Activated naive CD4-positive, alpha-beta T cell treated with anti-CD3 and anti-CD28 coated beads, Interleukin-2, amount 50 U/mL, for 24 hours (primary cell): ENCODE results near the gene NPAS3.

Source experiments
- H3K27ac Mint-ChIP-seq: one replicate; pipeline ENCODE4 v1.8.0; 2021; ENCODE audit warnings: mild to moderate bottlenecking, mixed read lengths
- H3K27me3 Mint-ChIP-seq: one replicate; pipeline ENCODE4 v1.8.0; 2021; ENCODE audit warnings: mixed read lengths
- H3K36me3 Mint-ChIP-seq: one replicate; pipeline ENCODE4 v1.8.0; 2021; ENCODE audit warnings: mixed read lengths
- H3K4me1 Mint-ChIP-seq: one replicate; pipeline ENCODE4 v1.8.0; 2021; ENCODE audit warnings: mixed read lengths
- H3K4me3 Mint-ChIP-seq: one replicate; pipeline ENCODE4 v1.8.0; 2021; ENCODE audit warnings: mild to moderate bottlenecking, mixed read lengths
- H3K9me3 Mint-ChIP-seq: one replicate; pipeline ENCODE4 v1.8.0; 2021; ENCODE audit warnings: mixed read lengths

NPAS3 gene

GRCh38 chr14:33127531-33127930 lies 188.9 kb downstream of the NPAS3 start:
- H3K27me3 Mint-ChIP-seq = no peaks in the 10 kb centered on the region
- H3K36me3 Mint-ChIP-seq = no peaks in the 10 kb centered on the region
- H3K4me3 Mint-ChIP-seq = no peak overlapping the region
- no peak overlapping the region for H3K27ac Mint-ChIP-seq
- H3K9me3 Mint-ChIP-seq = no peaks in the 10 kb centered on the region
- H3K4me1 Mint-ChIP-seq = no peaks in the 10 kb centered on the region

DNA sequence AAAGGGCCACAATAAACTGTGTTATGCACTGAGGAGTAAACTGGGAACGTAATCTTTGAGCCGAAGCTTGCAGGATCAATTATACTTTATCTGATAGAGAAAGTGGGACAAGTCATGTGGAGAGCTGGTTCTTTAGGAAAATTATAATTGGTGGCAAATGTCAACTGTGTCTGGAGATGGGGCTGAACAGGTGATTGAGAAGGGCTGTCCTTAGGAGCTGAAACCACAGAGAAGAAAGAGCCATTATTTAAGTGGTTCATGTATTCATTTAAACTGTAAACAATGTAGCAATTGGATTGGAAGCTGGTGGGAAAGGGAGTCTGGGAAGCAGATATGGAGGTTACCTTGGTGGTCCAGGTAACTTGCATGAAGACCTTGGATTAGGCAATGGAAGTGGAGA lies 193.1 kb downstream of the NPAS3 start:
- Mint-ChIP-seq H3K9me3 (no peaks in the 10 kb centered on the region), H3K4me3 (no peak overlapping the region), H3K27ac (no peak overlapping the region), H3K27me3 (no peaks in the 10 kb centered on the region), H3K36me3 (no peaks in the 10 kb centered on the region), H3K4me1 (no peaks in the 10 kb centered on the region)

GRCh38 chr14:33134162-33134561 lies 195.5 kb downstream of the NPAS3 start:
- H3K27me3 Mint-ChIP-seq = no peaks in the 10 kb centered on the region
- no peaks in the 10 kb centered on the region for H3K9me3 Mint-ChIP-seq
- H3K4me3 Mint-ChIP-seq = no peak overlapping the region
- H3K27ac Mint-ChIP-seq = no peak overlapping the region
- no peaks in the 10 kb centered on the region for H3K4me1 Mint-ChIP-seq
- H3K36me3 Mint-ChIP-seq = no peaks in the 10 kb centered on the region

GRCh38 chr14:33134975-33135374 lies 196.3 kb downstream of the NPAS3 start:
- no peak overlapping the region for H3K27ac Mint-ChIP-seq
- H3K9me3 Mint-ChIP-seq = no peaks in the 10 kb centered on the region
- no peaks in the 10 kb centered on the region for H3K27me3 Mint-ChIP-seq

DNA sequence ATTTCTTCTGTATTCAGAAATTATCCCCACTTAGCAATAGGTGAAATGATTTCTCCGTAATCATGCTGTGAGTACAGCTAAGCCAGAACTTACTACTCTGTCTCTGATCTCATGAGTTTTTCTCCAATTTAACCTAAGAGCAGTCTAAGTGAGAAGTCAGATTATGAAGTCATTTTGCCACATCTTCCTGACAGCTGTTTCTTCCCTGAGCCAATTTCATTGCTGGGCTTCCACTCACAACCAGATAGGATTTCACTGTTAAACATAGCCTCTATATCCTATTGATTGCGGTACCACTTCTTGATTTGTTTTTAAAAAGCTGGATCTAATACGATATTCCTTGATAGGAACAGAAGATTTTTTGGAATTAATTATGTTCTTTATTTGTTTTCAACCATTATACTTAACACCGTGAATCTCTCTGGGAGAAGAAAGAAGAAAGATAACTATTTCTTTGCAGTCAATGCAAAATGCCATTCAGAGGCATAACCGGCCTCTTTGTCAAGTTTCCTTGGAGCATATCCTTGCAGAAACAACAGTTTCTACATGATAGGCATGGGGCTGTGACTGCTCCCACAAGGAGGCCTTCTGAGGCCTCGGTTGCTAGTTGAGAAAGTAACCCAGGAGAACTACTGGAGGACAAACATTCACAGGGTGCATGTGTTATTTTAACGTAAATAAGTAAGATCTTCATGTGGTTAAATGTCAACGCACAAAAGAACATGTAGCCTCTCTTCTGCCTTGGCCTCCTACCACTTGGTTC lies 212.2 kb downstream of the NPAS3 start:
- H3K27ac Mint-ChIP-seq = no peak overlapping the region
- H3K9me3 Mint-ChIP-seq = peaks cover 7% of the 10 kb centered on the region
- H3K27me3 Mint-ChIP-seq = no peaks in the 10 kb centered on the region
- H3K36me3 Mint-ChIP-seq = no peaks in the 10 kb centered on the region
- no peak overlapping the region for H3K4me3 Mint-ChIP-seq
- no peaks in the 10 kb centered on the region for H3K4me1 Mint-ChIP-seq

More at GRCh38 chr14:33134975-33135374, 196.3 kb downstream of the NPAS3 start:
- no peaks in the 10 kb centered on the region for H3K4me1 Mint-ChIP-seq
- H3K4me3 Mint-ChIP-seq = no peak overlapping the region
- no peaks in the 10 kb centered on the region for H3K36me3 Mint-ChIP-seq

DNA sequence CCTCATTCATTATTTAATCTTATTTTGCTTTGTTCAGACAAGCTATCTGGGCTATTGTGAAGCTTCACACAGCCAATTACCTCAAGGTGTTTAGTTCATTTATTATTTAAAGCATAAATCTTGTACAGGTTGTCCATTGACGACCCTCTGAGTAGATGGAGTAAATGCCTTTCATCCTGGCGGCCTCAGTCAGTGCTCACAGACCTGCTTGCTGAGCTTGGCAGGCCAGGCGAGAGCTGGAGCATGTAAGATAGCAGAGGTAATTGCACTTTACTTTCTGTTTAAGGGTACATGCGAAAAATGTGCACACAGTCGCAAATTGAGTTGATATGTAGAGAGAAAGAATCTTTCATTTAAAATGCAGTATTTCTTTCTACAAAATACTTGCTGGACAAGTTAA lies 224.4 kb downstream of the NPAS3 start:
- peaks cover 3% of the 10 kb centered on the region for H3K9me3 Mint-ChIP-seq

GRCh38 chr14:33163600-33163999 lies 224.9 kb downstream of the NPAS3 start:
- no peaks in the 10 kb centered on the region for H3K36me3 Mint-ChIP-seq
- H3K27ac Mint-ChIP-seq = no peak overlapping the region
- H3K9me3 Mint-ChIP-seq = peaks cover 5% of the 10 kb centered on the region
- no peaks in the 10 kb centered on the region for H3K4me1 Mint-ChIP-seq
- H3K4me3 Mint-ChIP-seq = no peak overlapping the region
- H3K27me3 Mint-ChIP-seq = no peaks in the 10 kb centered on the region

More for the DNA sequence above, 224.4 kb downstream of the NPAS3 start:
- no peaks in the 10 kb centered on the region for H3K4me1 Mint-ChIP-seq
- no peaks in the 10 kb centered on the region for H3K27me3 Mint-ChIP-seq
- H3K27ac Mint-ChIP-seq = no peak overlapping the region
- no peak overlapping the region for H3K4me3 Mint-ChIP-seq
- H3K36me3 Mint-ChIP-seq = no peaks in the 10 kb centered on the region

- Mint-ChIP-seq H3K27ac (no peak overlapping the region), H3K4me1 (no peaks in the 10 kb centered on the region), H3K4me3 (no peak overlapping the region), H3K27me3 (no peaks in the 10 kb centered on the region), H3K9me3 (peaks cover 8% of the 10 kb centered on the region), H3K36me3 (no peaks in the 10 kb centered on the region)
Measured at GRCh38 chr14:33165144-33165925, 226.7 kb downstream of the NPAS3 start.

- Mint-ChIP-seq H3K27me3 (no peaks in the 10 kb centered on the region), H3K9me3 (peaks cover 13% of the 10 kb centered on the region), H3K27ac (no peak overlapping the region), H3K36me3 (no peaks in the 10 kb centered on the region), H3K4me3 (no peak overlapping the region), H3K4me1 (no peaks in the 10 kb centered on the region)
Measured at GRCh38 chr14:33165926-33166289, 227.2 kb downstream of the NPAS3 start.

DNA sequence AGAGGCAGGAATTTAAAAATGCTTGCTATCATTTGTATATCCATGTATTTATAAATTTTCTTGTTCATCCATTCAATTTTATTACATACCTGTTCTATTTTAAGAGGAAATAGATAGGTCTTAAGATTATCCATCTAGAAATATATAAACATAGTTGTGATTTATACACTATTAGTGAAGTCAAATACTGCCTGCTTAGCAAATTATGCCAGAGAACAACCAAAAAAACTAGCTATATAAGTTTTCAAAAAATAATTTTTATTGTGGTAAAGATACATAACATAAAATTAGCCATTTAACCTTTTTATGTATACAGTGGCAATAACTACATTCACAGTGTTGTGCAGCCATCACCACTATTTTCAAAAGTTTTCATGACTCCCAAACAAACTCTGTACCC lies 237.3 kb downstream of the NPAS3 start:
- H3K27ac Mint-ChIP-seq = no peak overlapping the region
- no peaks in the 10 kb centered on the region for H3K9me3 Mint-ChIP-seq
- no peaks in the 10 kb centered on the region for H3K27me3 Mint-ChIP-seq
- H3K4me3 Mint-ChIP-seq = no peak overlapping the region
- no peaks in the 10 kb centered on the region for H3K36me3 Mint-ChIP-seq
- H3K4me1 Mint-ChIP-seq = no peaks in the 10 kb centered on the region

- Mint-ChIP-seq H3K9me3 (no peaks in the 10 kb centered on the region), H3K36me3 (no peaks in the 10 kb centered on the region), H3K4me3 (no peak overlapping the region), H3K27me3 (no peaks in the 10 kb centered on the region), H3K4me1 (no peaks in the 10 kb centered on the region), H3K27ac (no peak overlapping the region)
Measured at GRCh38 chr14:33184587-33184986, 245.9 kb downstream of the NPAS3 start.

GRCh38 chr14:33186656-33187055 lies 248.0 kb downstream of the NPAS3 start:
- no peaks in the 10 kb centered on the region for H3K36me3 Mint-ChIP-seq
- H3K4me3 Mint-ChIP-seq = no peak overlapping the region
- no peaks in the 10 kb centered on the region for H3K9me3 Mint-ChIP-seq
- no peaks in the 10 kb centered on the region for H3K27me3 Mint-ChIP-seq
- H3K27ac Mint-ChIP-seq = no peak overlapping the region
- no peaks in the 10 kb centered on the region for H3K4me1 Mint-ChIP-seq

GRCh38 chr14:33188880-33189279 lies 250.2 kb downstream of the NPAS3 start:
- H3K4me3 Mint-ChIP-seq = no peak overlapping the region
- peaks cover 4% of the 10 kb centered on the region for H3K9me3 Mint-ChIP-seq
- no peaks in the 10 kb centered on the region for H3K4me1 Mint-ChIP-seq
- H3K36me3 Mint-ChIP-seq = no peaks in the 10 kb centered on the region
- no peak overlapping the region for H3K27ac Mint-ChIP-seq
- H3K27me3 Mint-ChIP-seq = peaks cover 2% of the 10 kb centered on the region

DNA sequence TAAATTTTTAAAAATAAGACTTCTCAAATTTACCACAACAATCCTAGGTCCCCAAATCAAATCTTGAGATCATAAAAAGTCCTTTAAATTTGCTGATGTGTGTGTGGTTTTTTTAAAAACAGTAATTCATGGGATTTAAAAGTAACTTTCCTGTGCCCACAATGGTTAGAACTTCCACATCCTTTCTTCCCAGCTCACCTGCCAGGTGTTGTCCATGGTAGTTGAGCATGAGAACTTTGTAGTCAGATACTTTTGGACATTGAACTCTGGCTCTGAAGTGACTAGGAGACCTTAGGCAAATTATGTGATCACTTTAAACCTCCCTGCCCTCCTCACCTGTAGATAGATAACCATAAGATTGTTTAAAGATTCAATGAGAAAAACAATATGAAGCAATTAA lies 253.2 kb downstream of the NPAS3 start:
- Mint-ChIP-seq H3K9me3 (peaks cover 5% of the 10 kb centered on the region), H3K4me1 (no peaks in the 10 kb centered on the region)

GRCh38 chr14:33194551-33194950 lies 255.9 kb downstream of the NPAS3 start:
- Mint-ChIP-seq H3K27me3 (peaks cover 2% of the 10 kb centered on the region), H3K4me1 (no peaks in the 10 kb centered on the region), H3K27ac (no peak overlapping the region), H3K36me3 (no peaks in the 10 kb centered on the region), H3K9me3 (peaks cover 5% of the 10 kb centered on the region), H3K4me3 (no peak overlapping the region)

More for the DNA sequence above, 253.2 kb downstream of the NPAS3 start:
- no peak overlapping the region for H3K4me3 Mint-ChIP-seq
- H3K27me3 Mint-ChIP-seq = peaks cover 2% of the 10 kb centered on the region
- no peak overlapping the region for H3K27ac Mint-ChIP-seq
- H3K36me3 Mint-ChIP-seq = no peaks in the 10 kb centered on the region

DNA sequence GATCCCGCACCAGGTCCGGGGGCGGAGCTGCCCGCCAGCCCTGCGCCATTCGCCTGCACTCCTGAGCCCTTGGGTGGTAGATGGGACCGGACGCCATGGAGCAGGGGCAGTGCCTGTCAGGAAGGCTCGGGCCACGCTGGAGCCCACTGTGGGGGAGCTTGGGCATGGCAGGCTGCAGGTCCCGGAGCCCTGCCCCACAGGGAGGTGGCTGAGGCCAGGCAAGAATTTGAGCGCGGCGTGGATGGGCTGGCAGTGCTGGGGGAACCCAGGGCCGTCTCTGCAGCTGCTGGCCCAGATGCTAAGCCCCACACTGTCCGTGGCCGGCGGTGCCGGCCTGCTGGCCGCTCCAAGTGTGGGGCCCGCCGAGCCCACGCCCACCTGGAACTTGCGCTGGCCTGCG lies 260.0 kb downstream of the NPAS3 start:
- no peaks in the 10 kb centered on the region for H3K36me3 Mint-ChIP-seq
- peaks cover 2% of the 10 kb centered on the region for H3K27me3 Mint-ChIP-seq
- H3K9me3 Mint-ChIP-seq = peaks cover 8% of the 10 kb centered on the region
- no peak overlapping the region for H3K27ac Mint-ChIP-seq
- H3K4me1 Mint-ChIP-seq = no peaks in the 10 kb centered on the region
- no peak overlapping the region for H3K4me3 Mint-ChIP-seq
